GM10266 (cell line): ENCODE data around the gene HHIP.

Experiments
- DNase-seq: peaks from one replicate; pipeline ENCODE4 v3.0.0; 2012; ENCODE audit errors: extremely low spot score
- CTCF ChIP-seq: IDR thresholded peaks from 2 replicates; pipeline ENCODE4 v1.5.1; 2012; ENCODE audit warnings: mild to moderate bottlenecking, low read depth; ENCODE audit not compliant: control insufficient read depth, insufficient read depth; ENCODE audit errors: missing control alignments

Gene HHIP

GRCh38 chr4:144718958-144719512 lies 73.1 kb downstream of the HHIP start:
- TF ChIP-seq CTCF: no peak
- no peak for DNase-seq

GRCh38 chr4:144720491-144720890 lies 74.5 kb downstream of the HHIP start:
- TF ChIP-seq CTCF: no peak
- DNase-seq: no peak

DNA sequence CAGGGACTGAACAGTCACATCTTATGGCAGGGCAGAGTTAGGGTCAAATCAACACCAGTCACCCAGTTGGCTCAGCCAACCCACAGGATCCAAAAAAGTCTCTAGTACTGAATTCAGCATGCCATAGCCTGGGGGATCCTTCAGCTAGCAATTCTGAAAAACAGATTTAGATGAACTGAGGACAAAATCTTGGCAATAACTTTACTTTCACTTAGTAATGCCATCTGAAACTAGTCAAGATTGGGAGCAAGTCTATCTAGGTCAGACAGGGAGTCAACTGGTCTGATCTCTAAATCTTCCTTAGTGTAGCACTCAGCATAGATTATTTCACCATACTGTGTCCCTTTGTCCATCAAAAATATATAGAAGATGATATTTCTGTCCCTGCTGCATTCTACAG lies 76.0 kb downstream of the HHIP start:
- DNase-seq: no peak
- no peak for TF ChIP-seq CTCF

- no peak for DNase-seq
Observed at GRCh38 chr4:144723471-144723870, 77.5 kb downstream of the HHIP start.

GRCh38 chr4:144729175-144729574 lies 83.2 kb downstream of the HHIP start:
- no peak for TF ChIP-seq CTCF
- no peak for DNase-seq

More at GRCh38 chr4:144723471-144723870, 77.5 kb downstream of the HHIP start:
- no peak for TF ChIP-seq CTCF

DNA sequence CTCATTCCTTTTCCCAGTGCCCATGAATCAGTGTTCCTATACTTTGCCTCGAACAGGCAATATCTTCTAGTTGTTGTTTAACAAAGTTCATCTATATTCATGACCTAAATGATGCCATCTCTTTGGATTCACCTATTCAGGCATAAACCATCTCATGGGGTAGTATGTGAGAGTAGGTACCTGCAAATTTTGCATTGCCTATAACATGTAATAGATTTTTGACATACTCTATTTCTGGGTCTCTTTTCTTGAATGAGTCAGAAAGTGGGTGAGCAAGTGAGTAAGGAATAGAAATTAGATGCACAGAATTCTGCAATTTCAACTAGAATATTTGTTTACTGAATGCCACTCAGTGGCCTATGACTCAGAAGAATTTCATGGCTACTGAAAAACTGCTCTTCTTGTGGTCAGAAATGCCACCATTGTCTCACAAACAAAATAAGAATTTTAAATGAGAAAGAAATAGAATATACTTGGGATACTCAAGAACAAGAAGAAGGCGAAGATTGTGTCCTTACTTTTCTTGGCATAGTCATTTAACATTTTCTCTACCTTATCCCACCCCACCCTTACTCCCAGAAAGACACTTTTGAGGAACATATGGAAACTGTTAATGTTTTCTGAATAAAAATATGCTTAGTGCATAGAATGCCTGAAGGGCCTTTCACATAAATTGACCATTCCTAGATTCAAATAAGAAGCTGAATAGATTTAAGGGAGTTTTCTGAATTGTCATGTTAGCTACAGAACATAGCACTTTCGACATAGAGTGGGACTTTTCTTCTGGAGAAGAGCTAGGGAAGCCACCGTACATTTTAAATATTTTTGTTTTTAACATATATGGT lies 86.8 kb downstream of the HHIP start:
- no peak for TF ChIP-seq CTCF
- no peak for DNase-seq

- TF ChIP-seq CTCF: no peak
- no peak for DNase-seq
Observed at GRCh38 chr4:144733566-144733965, 87.6 kb downstream of the HHIP start.
